WTC11 (cell line): ENCODE measurements around the gene RNF152. TPM values are rescaled to one million over a fixed set of nuclear protein-coding genes. Genes with fewer than 3 reads are reported as not detected.

Experiments used
- ATAC-seq: fragments of 200-7000 bp; cut with Tn5 transposase; 2 replicates; pipeline ENCODE4 v1.10.0; 2021; ENCODE audit warnings: mild to moderate bottlenecking, moderate library complexity
- CTCF ChIA-PET: fragments of 300-600 bp; sonication (Branson Sonifier 250); formaldehyde crosslinking; loops from one replicate; lab custom pipeline; 2021; ENCODE audit warnings: antibody characterized with exemption; lab: Charles Lee
- POLR2A ChIA-PET: fragments of 350-600 bp; sonication (Branson Sonifier 250); formaldehyde crosslinking; loops from one replicate; lab custom pipeline; 2021; ENCODE audit warnings: antibody characterized with exemption; lab: Charles Lee
- DNase-seq: peaks from one replicate; pipeline ENCODE4 v3.0.0; 2021; ENCODE audit warnings: low spot score
- H3K27ac Mint-ChIP-seq: 2 replicates; pipeline ENCODE4 v1.8.0; 2021; ENCODE audit warnings: mixed read lengths
- H3K27me3 Mint-ChIP-seq: 2 replicates; pipeline ENCODE4 v1.8.0; 2021; ENCODE audit warnings: low read depth, mild to moderate bottlenecking, moderate library complexity, mixed read lengths
- H3K36me3 Mint-ChIP-seq: 2 replicates; pipeline ENCODE4 v1.8.0; 2021; ENCODE audit warnings: mixed read lengths
- H3K4me1 Mint-ChIP-seq: 2 replicates; pipeline ENCODE4 v1.8.0; 2022; ENCODE audit warnings: mixed read lengths
- H3K4me3 Mint-ChIP-seq: 2 replicates; pipeline ENCODE4 v1.8.0; 2021; ENCODE audit warnings: mild to moderate bottlenecking, moderate library complexity, mixed read lengths
- H3K9me3 Mint-ChIP-seq: 2 replicates; pipeline ENCODE4 v1.8.0; 2021; ENCODE audit warnings: mixed read lengths
- ELF4 ChIP-seq: sonication (generic); formaldehyde crosslinking; IDR thresholded peaks from 2 replicates; pipeline ENCODE4 v1.8.1; 2022; ENCODE audit warnings: low read depth, mild to moderate bottlenecking, moderate library complexity, missing genetic modification reagents
- JAZF1 ChIP-seq: fragments of 250-450 bp; sonication (Bioruptor Pico); IDR thresholded peaks from 2 replicates; pipeline ENCODE4 v1.9.0; 2021; ENCODE audit warnings: moderate library complexity, mild to moderate bottlenecking, inconsistent platforms
- SMAD3 ChIP-seq: sonication (generic); formaldehyde crosslinking; IDR thresholded peaks from 2 replicates; pipeline ENCODE4 v1.8.0; 2022; ENCODE audit warnings: missing genetic modification reagents, mild to moderate bottlenecking, borderline replicate concordance
- SOX15 ChIP-seq: fragments of 250-450 bp; sonication (Bioruptor Pico); IDR thresholded peaks from 2 replicates; pipeline ENCODE4 v1.9.0; 2021; ENCODE audit warnings: mild to moderate bottlenecking
- TP53 ChIP-seq: sonication (generic); formaldehyde crosslinking; IDR thresholded peaks from 2 replicates; pipeline ENCODE4 v1.8.1; 2023; ENCODE audit warnings: mild to moderate bottlenecking, missing genetic modification reagents
- ZNF121 ChIP-seq: sonication (generic); formaldehyde crosslinking; IDR thresholded peaks from 2 replicates; pipeline ENCODE4 v1.8.0; 2023; ENCODE audit warnings: missing genetic modification reagents
- ZNF138 ChIP-seq: sonication (generic); formaldehyde crosslinking; conservative IDR thresholded peaks from 2 replicates; pipeline ENCODE4 v1.8.1; 2022; ENCODE audit warnings: mild to moderate bottlenecking, moderate library complexity, missing genetic modification reagents
- ZNF317 ChIP-seq: sonication (generic); formaldehyde crosslinking; IDR thresholded peaks from 2 replicates; pipeline ENCODE4 v1.8.1; 2023; ENCODE audit warnings: low read depth, mild to moderate bottlenecking, moderate library complexity, missing genetic modification reagents, borderline replicate concordance
- total RNA-seq: library from RNA; stranded (reverse); gene quantifications from 3 replicates; pipeline ENCODE4 v1.2.3, GENCODE V29; 2021
- TF ChIP-seq, protein P1 (sequence below): sonication (generic); formaldehyde crosslinking; IDR thresholded peaks from 2 replicates; pipeline ENCODE4 v1.8.1; 2023; ENCODE audit warnings: mild to moderate bottlenecking, missing genetic modification reagents
- TF ChIP-seq, protein P2 (sequence below): sonication (generic); formaldehyde crosslinking; IDR thresholded peaks from 2 replicates; pipeline ENCODE4 v1.8.1; 2023; ENCODE audit warnings: mild to moderate bottlenecking, moderate library complexity, missing genetic modification reagents
- TF ChIP-seq, protein P3 (sequence below): sonication (generic); formaldehyde crosslinking; IDR thresholded peaks from 2 replicates; pipeline ENCODE4 v1.8.0; 2023; ENCODE audit warnings: missing genetic modification reagents
- TF ChIP-seq, protein P4 (sequence below): sonication (generic); formaldehyde crosslinking; IDR thresholded peaks from 2 replicates; pipeline ENCODE4 v1.8.1; 2022; ENCODE audit warnings: mild to moderate bottlenecking, missing genetic modification reagents, moderate library complexity, borderline replicate concordance
- TF ChIP-seq, protein P5 (sequence below): fragments of 250-450 bp; sonication (Bioruptor Pico); IDR thresholded peaks from 2 replicates; pipeline ENCODE4 v1.9.0; 2021; ENCODE audit warnings: mild to moderate bottlenecking
- TF ChIP-seq, protein P6 (sequence below): fragments of 200-600 bp; IDR thresholded peaks from 2 replicates; pipeline ENCODE4 v1.8.0; 2022; ENCODE audit warnings: antibody characterized with exemption
- TF ChIP-seq, protein P7 (sequence below): sonication (generic); formaldehyde crosslinking; IDR thresholded peaks from 2 replicates; pipeline ENCODE4 v1.8.0; 2022; ENCODE audit warnings: missing genetic modification reagents
- TF ChIP-seq, protein P8 (sequence below): fragments of 250-450 bp; sonication (Bioruptor Pico); IDR thresholded peaks from 2 replicates; pipeline ENCODE4 v1.9.0; 2021; ENCODE audit warnings: mild to moderate bottlenecking
- TF ChIP-seq, protein P9 (sequence below): sonication (generic); formaldehyde crosslinking; IDR thresholded peaks from 2 replicates; pipeline ENCODE4 v1.8.1; 2022; ENCODE audit warnings: mild to moderate bottlenecking, moderate library complexity, missing genetic modification reagents

The RNF152 gene
- total RNA-seq, 1 experiment from 2014 or later: 3.7 TPM

DNA sequence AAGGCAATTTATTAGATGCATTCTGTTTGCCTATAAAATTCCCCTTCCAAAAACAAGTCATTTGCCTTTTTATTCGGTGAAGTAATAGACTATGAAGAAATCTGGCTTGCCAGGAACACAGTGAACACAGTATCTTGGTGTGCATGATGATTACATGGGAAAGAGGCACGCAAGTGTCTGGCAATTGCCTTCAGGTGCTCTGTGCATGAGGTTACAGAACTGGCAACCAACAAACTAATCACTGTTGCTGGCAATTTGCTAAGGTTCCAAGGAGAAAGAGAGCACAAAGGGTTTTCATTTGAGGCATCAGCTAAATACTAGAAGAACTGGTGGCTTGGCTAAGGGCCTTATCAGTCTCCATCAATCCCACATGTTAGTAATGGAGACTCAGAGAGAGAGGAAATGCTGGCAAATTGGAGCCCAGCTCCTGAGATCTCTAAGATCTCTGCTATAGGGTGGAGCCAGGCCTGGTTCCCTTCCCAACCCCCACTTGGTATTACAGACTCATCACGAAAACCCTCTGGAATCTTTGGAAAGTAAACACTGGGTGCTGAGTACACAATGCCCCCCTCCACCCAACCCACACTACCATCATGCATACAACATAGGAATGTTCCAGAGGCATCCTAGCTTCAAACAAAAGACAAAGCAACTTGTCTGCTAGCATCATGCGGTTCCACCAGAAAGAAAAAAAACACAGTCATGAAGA lies 10.4 kb downstream of the RNF152 start (continued):
- TF ChIP-seq, protein P1, sequence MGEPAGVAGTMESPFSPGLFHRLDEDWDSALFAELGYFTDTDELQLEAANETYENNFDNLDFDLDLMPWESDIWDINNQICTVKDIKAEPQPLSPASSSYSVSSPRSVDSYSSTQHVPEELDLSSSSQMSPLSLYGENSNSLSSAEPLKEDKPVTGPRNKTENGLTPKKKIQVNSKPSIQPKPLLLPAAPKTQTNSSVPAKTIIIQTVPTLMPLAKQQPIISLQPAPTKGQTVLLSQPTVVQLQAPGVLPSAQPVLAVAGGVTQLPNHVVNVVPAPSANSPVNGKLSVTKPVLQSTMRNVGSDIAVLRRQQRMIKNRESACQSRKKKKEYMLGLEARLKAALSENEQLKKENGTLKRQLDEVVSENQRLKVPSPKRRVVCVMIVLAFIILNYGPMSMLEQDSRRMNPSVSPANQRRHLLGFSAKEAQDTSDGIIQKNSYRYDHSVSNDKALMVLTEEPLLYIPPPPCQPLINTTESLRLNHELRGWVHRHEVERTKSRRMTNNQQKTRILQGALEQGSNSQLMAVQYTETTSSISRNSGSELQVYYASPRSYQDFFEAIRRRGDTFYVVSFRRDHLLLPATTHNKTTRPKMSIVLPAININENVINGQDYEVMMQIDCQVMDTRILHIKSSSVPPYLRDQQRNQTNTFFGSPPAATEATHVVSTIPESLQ (CRISPR knock-in tag): no peak
- TF ChIP-seq, protein P2, sequence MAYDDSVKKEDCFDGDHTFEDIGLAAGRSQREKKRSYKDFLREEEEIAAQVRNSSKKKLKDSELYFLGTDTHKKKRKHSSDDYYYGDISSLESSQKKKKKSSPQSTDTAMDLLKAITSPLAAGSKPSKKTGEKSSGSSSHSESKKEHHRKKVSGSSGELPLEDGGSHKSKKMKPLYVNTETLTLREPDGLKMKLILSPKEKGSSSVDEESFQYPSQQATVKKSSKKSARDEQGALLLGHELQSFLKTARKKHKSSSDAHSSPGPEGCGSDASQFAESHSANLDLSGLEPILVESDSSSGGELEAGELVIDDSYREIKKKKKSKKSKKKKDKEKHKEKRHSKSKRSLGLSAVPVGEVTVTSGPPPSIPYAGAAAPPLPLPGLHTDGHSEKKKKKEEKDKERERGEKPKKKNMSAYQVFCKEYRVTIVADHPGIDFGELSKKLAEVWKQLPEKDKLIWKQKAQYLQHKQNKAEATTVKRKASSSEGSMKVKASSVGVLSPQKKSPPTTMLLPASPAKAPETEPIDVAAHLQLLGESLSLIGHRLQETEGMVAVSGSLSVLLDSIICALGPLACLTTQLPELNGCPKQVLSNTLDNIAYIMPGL (CRISPR knock-in tag): no peak
- TF ChIP-seq, protein P3, sequence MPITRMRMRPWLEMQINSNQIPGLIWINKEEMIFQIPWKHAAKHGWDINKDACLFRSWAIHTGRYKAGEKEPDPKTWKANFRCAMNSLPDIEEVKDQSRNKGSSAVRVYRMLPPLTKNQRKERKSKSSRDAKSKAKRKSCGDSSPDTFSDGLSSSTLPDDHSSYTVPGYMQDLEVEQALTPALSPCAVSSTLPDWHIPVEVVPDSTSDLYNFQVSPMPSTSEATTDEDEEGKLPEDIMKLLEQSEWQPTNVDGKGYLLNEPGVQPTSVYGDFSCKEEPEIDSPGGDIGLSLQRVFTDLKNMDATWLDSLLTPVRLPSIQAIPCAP (CRISPR knock-in tag): no peak
- TF ChIP-seq, protein P4, sequence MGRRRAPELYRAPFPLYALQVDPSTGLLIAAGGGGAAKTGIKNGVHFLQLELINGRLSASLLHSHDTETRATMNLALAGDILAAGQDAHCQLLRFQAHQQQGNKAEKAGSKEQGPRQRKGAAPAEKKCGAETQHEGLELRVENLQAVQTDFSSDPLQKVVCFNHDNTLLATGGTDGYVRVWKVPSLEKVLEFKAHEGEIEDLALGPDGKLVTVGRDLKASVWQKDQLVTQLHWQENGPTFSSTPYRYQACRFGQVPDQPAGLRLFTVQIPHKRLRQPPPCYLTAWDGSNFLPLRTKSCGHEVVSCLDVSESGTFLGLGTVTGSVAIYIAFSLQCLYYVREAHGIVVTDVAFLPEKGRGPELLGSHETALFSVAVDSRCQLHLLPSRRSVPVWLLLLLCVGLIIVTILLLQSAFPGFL: no peak
- TF ChIP-seq, protein P5, sequence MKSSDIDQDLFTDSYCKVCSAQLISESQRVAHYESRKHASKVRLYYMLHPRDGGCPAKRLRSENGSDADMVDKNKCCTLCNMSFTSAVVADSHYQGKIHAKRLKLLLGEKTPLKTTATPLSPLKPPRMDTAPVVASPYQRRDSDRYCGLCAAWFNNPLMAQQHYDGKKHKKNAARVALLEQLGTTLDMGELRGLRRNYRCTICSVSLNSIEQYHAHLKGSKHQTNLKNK (CRISPR knock-in tag): no peak
- TF ChIP-seq, protein P6, sequence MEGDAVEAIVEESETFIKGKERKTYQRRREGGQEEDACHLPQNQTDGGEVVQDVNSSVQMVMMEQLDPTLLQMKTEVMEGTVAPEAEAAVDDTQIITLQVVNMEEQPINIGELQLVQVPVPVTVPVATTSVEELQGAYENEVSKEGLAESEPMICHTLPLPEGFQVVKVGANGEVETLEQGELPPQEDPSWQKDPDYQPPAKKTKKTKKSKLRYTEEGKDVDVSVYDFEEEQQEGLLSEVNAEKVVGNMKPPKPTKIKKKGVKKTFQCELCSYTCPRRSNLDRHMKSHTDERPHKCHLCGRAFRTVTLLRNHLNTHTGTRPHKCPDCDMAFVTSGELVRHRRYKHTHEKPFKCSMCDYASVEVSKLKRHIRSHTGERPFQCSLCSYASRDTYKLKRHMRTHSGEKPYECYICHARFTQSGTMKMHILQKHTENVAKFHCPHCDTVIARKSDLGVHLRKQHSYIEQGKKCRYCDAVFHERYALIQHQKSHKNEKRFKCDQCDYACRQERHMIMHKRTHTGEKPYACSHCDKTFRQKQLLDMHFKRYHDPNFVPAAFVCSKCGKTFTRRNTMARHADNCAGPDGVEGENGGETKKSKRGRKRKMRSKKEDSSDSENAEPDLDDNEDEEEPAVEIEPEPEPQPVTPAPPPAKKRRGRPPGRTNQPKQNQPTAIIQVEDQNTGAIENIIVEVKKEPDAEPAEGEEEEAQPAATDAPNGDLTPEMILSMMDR: no peak
- TF ChIP-seq ELF4 (CRISPR knock-in tag): no peak

DNA sequence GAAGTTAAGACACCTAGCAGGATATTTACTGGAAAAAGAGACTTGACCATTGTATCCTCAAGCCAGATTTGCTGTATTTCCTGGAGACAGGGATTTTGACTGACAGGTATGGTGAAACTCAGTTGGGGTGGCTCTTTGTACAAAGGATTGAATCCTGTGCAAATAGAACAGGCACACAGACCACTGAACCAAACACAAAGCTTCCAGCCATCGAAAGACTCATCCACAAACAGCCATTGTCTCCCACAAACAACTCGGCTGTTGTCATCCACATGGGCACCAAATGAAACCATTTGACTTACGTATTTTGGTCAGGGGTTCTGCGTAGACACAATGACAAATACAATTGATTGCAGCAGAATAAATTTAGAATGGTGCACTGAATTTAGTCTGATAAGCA lies 15.9 kb downstream of the RNF152 start:
- no peak for ATAC-seq
- CTCF ChIA-PET: no interaction called here

DNA sequence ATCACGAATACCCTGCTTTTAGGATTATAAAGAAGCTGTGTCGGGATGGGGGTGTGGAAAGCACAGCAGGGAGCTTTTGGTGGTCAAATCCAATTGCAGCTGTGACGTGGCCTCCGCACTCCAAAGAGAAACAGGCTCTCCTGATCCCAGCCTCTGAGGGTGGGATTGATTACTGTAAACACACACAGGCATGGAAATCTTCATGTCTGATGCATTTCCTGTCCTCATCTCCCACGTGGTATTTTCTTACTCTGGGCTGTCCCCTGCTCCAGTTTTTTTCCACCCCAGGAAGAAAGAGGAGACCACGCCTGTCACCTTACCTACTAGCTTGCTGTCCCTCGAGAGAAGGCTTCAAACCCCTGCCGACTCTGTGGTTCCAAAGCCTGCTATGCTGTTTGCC lies 22.7 kb downstream of the RNF152 start:
- ATAC-seq (peak; percentile 28; the same call in 1 of the 2 replicates), DNase-seq (no peak)
- ChIA-PET POLR2A (no interaction called here), CTCF (no interaction called here)
- H3K4me1 Mint-ChIP-seq: peaks cover 21% of the 10 kb centered on the region
- H3K36me3 Mint-ChIP-seq: no peaks in the 10 kb centered on the region
- H3K27ac Mint-ChIP-seq: no peak overlapping the region
- H3K9me3 Mint-ChIP-seq: no peaks in the 10 kb centered on the region
- no peak overlapping the region for H3K4me3 Mint-ChIP-seq
- H3K27me3 Mint-ChIP-seq: no peaks in the 10 kb centered on the region
- TF ChIP-seq, protein P7, sequence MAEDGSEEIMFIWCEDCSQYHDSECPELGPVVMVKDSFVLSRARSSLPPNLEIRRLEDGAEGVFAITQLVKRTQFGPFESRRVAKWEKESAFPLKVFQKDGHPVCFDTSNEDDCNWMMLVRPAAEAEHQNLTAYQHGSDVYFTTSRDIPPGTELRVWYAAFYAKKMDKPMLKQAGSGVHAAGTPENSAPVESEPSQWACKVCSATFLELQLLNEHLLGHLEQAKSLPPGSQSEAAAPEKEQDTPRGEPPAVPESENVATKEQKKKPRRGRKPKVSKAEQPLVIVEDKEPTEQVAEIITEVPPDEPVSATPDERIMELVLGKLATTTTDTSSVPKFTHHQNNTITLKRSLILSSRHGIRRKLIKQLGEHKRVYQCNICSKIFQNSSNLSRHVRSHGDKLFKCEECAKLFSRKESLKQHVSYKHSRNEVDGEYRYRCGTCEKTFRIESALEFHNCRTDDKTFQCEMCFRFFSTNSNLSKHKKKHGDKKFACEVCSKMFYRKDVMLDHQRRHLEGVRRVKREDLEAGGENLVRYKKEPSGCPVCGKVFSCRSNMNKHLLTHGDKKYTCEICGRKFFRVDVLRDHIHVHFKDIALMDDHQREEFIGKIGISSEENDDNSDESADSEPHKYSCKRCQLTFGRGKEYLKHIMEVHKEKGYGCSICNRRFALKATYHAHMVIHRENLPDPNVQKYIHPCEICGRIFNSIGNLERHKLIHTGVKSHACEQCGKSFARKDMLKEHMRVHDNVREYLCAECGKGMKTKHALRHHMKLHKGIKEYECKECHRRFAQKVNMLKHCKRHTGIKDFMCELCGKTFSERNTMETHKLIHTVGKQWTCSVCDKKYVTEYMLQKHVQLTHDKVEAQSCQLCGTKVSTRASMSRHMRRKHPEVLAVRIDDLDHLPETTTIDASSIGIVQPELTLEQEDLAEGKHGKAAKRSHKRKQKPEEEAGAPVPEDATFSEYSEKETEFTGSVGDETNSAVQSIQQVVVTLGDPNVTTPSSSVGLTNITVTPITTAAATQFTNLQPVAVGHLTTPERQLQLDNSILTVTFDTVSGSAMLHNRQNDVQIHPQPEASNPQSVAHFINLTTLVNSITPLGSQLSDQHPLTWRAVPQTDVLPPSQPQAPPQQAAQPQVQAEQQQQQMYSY: no peak
- TF ChIP-seq JAZF1 (CRISPR knock-in tag) (no peak), ZNF138 (no peak), SOX15 (no peak), ZNF121 (no peak), ZNF317 (CRISPR knock-in tag) (no peak), TP53 (no peak)
- TF ChIP-seq, protein P8, sequence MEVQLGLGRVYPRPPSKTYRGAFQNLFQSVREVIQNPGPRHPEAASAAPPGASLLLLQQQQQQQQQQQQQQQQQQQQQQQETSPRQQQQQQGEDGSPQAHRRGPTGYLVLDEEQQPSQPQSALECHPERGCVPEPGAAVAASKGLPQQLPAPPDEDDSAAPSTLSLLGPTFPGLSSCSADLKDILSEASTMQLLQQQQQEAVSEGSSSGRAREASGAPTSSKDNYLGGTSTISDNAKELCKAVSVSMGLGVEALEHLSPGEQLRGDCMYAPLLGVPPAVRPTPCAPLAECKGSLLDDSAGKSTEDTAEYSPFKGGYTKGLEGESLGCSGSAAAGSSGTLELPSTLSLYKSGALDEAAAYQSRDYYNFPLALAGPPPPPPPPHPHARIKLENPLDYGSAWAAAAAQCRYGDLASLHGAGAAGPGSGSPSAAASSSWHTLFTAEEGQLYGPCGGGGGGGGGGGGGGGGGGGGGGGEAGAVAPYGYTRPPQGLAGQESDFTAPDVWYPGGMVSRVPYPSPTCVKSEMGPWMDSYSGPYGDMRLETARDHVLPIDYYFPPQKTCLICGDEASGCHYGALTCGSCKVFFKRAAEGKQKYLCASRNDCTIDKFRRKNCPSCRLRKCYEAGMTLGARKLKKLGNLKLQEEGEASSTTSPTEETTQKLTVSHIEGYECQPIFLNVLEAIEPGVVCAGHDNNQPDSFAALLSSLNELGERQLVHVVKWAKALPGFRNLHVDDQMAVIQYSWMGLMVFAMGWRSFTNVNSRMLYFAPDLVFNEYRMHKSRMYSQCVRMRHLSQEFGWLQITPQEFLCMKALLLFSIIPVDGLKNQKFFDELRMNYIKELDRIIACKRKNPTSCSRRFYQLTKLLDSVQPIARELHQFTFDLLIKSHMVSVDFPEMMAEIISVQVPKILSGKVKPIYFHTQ: no peak
- TF ChIP-seq, protein P9, sequence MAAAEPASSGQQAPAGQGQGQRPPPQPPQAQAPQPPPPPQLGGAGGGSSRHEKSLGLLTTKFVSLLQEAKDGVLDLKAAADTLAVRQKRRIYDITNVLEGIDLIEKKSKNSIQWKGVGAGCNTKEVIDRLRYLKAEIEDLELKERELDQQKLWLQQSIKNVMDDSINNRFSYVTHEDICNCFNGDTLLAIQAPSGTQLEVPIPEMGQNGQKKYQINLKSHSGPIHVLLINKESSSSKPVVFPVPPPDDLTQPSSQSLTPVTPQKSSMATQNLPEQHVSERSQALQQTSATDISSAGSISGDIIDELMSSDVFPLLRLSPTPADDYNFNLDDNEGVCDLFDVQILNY (CRISPR knock-in tag): no peak

More for the DNA sequence above, 15.9 kb downstream of the RNF152 start:
- H3K4me1 Mint-ChIP-seq: no peaks in the 10 kb centered on the region
- DNase-seq: no peak
- H3K9me3 Mint-ChIP-seq: no peaks in the 10 kb centered on the region; the same call in 1 of the 2 replicates
- H3K27me3 Mint-ChIP-seq: no peaks in the 10 kb centered on the region
- H3K27ac Mint-ChIP-seq: no peak overlapping the region
- H3K4me3 Mint-ChIP-seq: no peak overlapping the region
- no peak for TF ChIP-seq SMAD3 (CRISPR knock-in tag)
- POLR2A ChIA-PET: no interaction called here
- H3K36me3 Mint-ChIP-seq: no peaks in the 10 kb centered on the region
